ENCODE measurements around the gene ORAI3. TPM values are rescaled to one million over a fixed set of nuclear protein-coding genes. Genes with fewer than 3 reads are reported as not detected.

The ORAI3 gene
- total RNA-seq, 1 donor = 35.6 TPM

DNA sequence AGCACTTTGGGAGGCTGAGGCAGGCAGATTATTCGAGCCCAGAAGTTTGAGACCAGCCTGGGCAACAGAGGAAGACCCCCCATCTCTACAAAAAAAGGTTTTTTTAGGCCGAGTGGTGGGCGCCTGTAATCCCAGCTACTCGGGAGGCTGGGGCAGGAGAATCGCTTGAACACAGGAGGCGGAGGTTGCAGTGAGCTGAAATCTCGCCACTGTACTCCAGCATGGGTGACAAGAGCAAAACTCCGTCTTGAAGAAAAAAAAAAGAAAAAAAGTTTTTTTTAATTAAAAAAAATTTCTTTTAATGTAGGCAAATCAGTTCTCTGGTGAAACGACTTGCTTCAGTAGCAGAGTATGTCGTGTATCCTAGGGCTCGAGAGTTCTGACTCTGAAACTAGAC is 47.1 kb downstream of the ORAI3 start:
- peak overlapping the region; percentile 71 for H3K4me3 ChIP-seq (ENCODE audit: low read depth, low read length)
- TF ChIP-seq, protein P1, sequence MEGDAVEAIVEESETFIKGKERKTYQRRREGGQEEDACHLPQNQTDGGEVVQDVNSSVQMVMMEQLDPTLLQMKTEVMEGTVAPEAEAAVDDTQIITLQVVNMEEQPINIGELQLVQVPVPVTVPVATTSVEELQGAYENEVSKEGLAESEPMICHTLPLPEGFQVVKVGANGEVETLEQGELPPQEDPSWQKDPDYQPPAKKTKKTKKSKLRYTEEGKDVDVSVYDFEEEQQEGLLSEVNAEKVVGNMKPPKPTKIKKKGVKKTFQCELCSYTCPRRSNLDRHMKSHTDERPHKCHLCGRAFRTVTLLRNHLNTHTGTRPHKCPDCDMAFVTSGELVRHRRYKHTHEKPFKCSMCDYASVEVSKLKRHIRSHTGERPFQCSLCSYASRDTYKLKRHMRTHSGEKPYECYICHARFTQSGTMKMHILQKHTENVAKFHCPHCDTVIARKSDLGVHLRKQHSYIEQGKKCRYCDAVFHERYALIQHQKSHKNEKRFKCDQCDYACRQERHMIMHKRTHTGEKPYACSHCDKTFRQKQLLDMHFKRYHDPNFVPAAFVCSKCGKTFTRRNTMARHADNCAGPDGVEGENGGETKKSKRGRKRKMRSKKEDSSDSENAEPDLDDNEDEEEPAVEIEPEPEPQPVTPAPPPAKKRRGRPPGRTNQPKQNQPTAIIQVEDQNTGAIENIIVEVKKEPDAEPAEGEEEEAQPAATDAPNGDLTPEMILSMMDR (IDR thresholded peaks at IDR 0.05; ENCODE audit: insufficient read depth, low read length) = no peak
- no peak for DNase-seq (ENCODE audit: low read depth)

- DNase-seq (ENCODE audit: low read depth) = peak; percentile 48
- TF ChIP-seq, protein P1 (IDR thresholded peaks at IDR 0.05; ENCODE audit: insufficient read depth, low read length) = no peak
- H3K4me3 ChIP-seq (ENCODE audit: low read depth, low read length) = peak overlapping the region; percentile 71
Observed at GRCh38 chr16:30996324-30996984, 47.6 kb downstream of the ORAI3 start.

DNA sequence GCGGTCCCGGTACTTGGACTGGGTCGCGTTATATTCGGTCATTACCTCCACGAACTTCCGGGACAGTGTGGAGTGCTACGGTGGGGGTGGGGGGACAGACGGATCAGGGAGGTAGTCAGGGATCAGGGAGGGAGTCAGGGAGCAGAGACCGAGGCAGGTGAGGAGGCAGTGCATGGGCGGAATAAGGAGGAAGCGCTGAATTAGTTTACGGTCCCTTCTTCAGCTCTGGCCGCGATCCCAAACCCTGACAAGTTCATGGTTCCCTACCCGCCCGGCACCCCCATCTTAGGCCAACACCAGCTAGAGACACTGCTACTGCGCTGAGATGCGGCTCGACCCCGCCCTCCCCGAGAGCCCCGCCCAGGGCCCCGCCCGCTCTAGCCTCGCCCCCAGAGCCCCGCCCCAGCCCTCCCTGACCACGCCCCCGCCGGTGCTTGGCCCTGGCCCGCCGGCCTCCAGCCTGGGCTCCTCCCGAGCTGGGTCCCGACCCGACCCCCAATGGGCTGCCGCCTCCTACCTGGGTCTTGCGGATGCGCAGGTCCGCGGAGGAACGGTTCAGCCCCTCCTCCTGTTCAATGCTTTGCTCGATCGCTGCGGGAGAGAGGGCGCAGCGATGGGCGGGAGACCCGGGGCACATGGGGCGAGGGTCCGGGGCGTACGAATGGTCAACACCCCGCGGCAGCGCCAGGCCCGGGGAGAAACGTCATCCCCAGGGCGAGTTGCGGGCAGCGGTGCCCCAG is 48.3 kb downstream of the ORAI3 start:
- TF ChIP-seq, protein P1 (IDR thresholded peaks at IDR 0.05; ENCODE audit: insufficient read depth, low read length) = no peak
- peak overlapping the region; percentile 71 for H3K4me3 ChIP-seq (ENCODE audit: low read depth, low read length)
- peak; percentile 55 for DNase-seq (ENCODE audit: low read depth)

DNA sequence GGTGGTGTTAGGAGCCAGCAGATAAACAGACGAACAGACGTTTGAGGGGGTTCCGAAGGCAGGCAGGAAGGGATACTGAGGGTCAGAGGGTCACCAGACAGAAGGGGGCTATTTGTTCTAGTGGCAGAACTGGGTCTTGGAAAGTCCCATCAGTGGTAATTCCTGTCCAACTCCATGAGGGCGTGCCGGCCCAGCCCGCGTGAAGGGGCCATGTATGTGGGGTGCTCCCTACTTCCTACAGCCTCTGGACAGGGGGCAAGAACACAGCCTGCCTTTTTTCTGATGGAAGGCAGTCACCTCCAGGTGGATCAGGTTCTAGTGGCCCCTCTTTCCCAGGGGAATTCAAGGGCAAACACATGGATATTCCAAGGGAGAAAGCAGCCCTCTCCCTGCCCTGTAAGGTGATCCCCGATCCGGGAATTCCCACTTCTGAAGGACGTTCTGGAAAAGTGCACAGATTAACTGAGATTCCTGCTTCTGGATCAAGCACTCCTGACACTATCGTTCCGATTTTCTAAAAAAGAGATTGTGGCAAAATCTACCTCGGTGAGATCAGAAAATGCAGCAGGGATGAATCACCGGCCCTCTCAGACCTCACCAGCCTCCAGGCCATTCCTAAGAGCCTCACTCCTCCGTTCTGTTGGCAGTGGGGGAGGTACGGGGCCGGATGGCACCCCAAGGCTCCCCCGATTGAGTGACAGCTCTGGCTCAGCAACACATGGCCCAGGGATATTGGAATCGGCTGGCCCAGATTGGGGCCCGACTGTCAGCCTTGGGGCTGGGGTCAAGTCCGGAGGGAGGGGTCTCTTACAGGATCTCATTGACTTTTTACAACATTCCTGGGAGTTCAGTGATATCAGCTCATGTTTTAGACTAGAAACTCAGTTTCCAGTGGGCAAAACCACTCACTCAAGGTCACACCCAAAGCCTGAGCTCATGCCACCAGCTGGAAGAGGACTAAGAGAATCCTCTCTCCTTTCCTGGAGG is 49.1 kb downstream of the ORAI3 start:
- peak overlapping the region; percentile 55 for H3K4me3 ChIP-seq (ENCODE audit: low read depth, low read length)
- peak; percentile 68 for DNase-seq (ENCODE audit: low read depth)
- TF ChIP-seq, protein P1 (IDR thresholded peaks at IDR 0.05; ENCODE audit: insufficient read depth, low read length) = no peak

GRCh38 chr16:30998852-30999761 is 50.2 kb downstream of the ORAI3 start:
- TF ChIP-seq, protein P1 (IDR thresholded peaks at IDR 0.05; ENCODE audit: insufficient read depth, low read length) = no peak
- peak; percentile 45 for DNase-seq (ENCODE audit: low read depth)
- H3K4me3 ChIP-seq (ENCODE audit: low read depth, low read length) = no peak overlapping the region

All from fibroblast of the aortic adventitia (primary cell).